Measurements from ENCODE around the gene NFIA.

GRCh38 chr1:61084491-61085031 lies 2.2 kb downstream of the NFIA start:
- TF ChIP-seq POLR2A (IDR thresholded peaks at IDR 0.05; ENCODE audit: low read depth, low read length) (no peak), TAF1 (IDR thresholded peaks at IDR 0.05; ENCODE audit: low read depth, low read length) (no peak), POLR2AphosphoS5 (IDR thresholded peaks at IDR 0.05; ENCODE audit: low read depth, low read length) (no peak)

Data from GM12891 (cell line).